ENCODE results near the gene C3orf38. TPM values are rescaled to one million over a fixed set of nuclear protein-coding genes. Genes with fewer than 3 reads are reported as not detected.

Gene C3orf38
- total RNA-seq, 5 donors from 2014 or later (not counting 1 experiment from before 2014, with no cell fraction given) = 26.0 to 39.3 (median 26.8) TPM

DNA sequence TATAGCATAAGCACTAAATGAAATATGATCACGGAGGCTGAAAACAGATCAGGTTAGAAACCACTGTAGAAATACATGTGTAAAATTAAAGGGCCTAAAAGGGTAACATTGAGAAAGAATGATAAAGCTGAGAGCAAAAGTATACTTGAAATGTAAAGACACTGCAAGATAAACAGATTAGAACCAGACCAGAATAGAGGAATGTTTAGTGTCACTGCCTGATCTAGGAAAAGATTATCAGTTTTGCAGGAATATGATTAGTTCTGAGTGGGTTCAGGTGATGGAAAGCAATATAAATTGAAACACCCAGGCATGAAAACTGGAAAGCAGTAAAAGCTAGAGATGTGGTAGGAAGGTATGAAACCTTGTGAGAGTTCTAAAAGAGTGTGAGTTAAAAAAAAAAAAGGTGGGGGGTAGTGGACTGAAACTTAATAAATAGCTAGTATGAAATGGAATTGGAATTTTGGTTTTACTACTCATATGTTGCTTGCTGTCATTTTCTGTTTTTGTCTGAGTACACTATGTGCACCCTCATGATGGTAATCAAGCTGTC lies 16.0 kb upstream of the C3orf38 start:
- H3K36me3 ChIP-seq (ENCODE audit: control insufficient read depth in 2 of 2, extremely low read depth in 1 of 2, insufficient read depth in 1 of 2, low read length in 1 of 2) = peaks cover 0 to 16% of the 10 kb centered on the region in 2 donors

DNA sequence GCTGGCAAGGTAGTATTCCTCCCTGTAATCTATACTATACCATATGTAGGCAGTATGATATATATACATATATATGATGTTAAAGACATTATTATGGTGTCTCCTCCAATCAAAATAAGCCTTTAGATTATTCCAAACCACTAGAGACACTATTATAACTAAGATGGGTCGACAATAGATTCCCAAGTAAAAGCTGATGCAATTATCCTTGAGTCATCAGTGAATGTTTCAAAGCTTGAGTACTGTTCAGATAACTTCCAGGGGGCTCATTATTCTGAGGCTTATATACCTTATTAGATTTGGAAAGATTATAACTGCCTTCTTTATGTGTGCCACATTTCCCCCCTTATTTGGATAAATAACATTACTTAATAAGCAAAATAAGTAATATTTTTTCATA lies 11.9 kb upstream of the C3orf38 start:
- Mint-ChIP-seq H3K36me3 (peaks cover 37% of the 10 kb centered on the region), H3K27me3 (no peaks in the 10 kb centered on the region), H3K27ac (no peak overlapping the region), H3K4me3 (no peak overlapping the region), H3K9me3 (no peaks in the 10 kb centered on the region), H3K4me1 (peaks cover 0 to 5% (median 4%) of the 10 kb centered on the region in 3 donors)
- no peaks in the 10 kb centered on the region for H3K4me1 ChIP-seq (ENCODE audit: control insufficient read depth in 1 of 2, extremely low read depth in 1 of 2, insufficient read depth in 2 of 2, low read length in 2 of 2)
- ChIA-PET POLR2A (no interaction called here), CTCF (no interaction called here)
- no peak overlapping the region for H3K4me3 ChIP-seq (ENCODE audit: control insufficient read depth in 1 of 2, extremely low read depth in 1 of 2, low read length in 1 of 2)
- no peaks in the 10 kb centered on the region for H3K27me3 ChIP-seq (replicated peaks in 1 of 2; ENCODE audit: control insufficient read depth in 2 of 2, extremely low read depth in 1 of 2, insufficient read depth in 2 of 2, low read length in 1 of 2)
- H3K36me3 ChIP-seq (ENCODE audit: control insufficient read depth in 2 of 2, extremely low read depth in 1 of 2, insufficient read depth in 1 of 2, low read length in 1 of 2) = peaks cover 0 to 23% of the 10 kb centered on the region in 2 donors
- no peak for ATAC-seq (replicated peaks in 1 of 4)
- no peaks in the 10 kb centered on the region for H3K9me3 ChIP-seq
- H3K27ac ChIP-seq (ENCODE audit: low read length) = no peak overlapping the region
- no CpG with 5 or more reads among the region's 1 CpG for WGBS (ENCODE audit: insufficient coverage)
- no peak for DNase-seq

More for the DNA sequence above, 16.0 kb upstream of the C3orf38 start:
- Mint-ChIP-seq H3K9me3 (no peaks in the 10 kb centered on the region), H3K36me3 (peaks cover 24% of the 10 kb centered on the region), H3K4me1 (no peaks in the 10 kb centered on the region), H3K4me3 (no peak overlapping the region), H3K27me3 (no peaks in the 10 kb centered on the region), H3K27ac (no peak overlapping the region)
- Histone ChIP-seq H3K27me3 (replicated peaks in 1 of 2; ENCODE audit: control insufficient read depth in 2 of 2, extremely low read depth in 1 of 2, insufficient read depth in 2 of 2, low read length in 1 of 2) (no peaks in the 10 kb centered on the region), H3K4me1 (ENCODE audit: control insufficient read depth in 1 of 2, extremely low read depth in 1 of 2, insufficient read depth in 2 of 2, low read length in 2 of 2) (no peaks in the 10 kb centered on the region), H3K4me3 (ENCODE audit: control insufficient read depth in 1 of 2, extremely low read depth in 1 of 2, low read length in 1 of 2) (no peak overlapping the region), H3K9me3 (no peaks in the 10 kb centered on the region), H3K27ac (ENCODE audit: low read length) (no peak overlapping the region)
- ChIA-PET POLR2A (interaction anchor here in 1 of 2 donors (0.5 kb wide), 1 partner anchor 29 kb away, joined by 3 read pairs; no protein-coding TSS in a partner anchor), CTCF (interaction anchor here (0.6 to 1.1 kb wide), 4 partner anchors 9 to 792 kb away, joined by 3 to 4 read pairs (median 3); no protein-coding TSS in a partner anchor)
- WGBS (ENCODE audit: insufficient coverage) = 0% methylated on average over 1 of the region's 1 CpG
- DNase-seq (no peak), ATAC-seq (replicated peaks in 1 of 4) (no peak)

DNA sequence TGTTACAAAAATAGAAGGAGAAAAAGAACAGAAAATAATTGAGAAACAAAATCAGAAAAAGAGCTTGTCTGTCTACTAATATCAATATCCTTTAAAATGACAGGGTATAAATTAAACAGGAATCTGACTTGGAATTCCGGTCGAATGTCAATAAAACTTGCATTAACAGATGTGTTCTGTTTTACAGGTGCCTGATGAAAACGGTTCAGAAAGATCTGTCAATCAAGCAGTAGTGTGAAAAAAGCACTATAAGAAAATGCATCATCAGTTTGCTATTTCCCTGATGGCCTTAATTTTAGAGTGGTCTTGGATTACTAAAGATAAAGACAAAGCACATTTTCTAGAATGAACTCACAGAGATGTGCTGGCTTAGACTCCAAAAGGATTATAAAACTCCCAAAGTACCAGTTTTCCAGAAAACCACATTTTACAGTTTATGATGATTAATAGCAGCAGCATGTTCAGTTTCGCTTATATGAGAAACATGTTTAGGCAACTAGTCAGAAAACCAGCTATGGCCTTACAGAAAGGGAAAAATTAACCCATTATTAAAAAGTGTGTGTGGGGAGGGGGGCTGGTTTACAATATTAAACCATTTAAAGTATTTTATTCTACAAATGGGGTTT lies 8.2 kb upstream of the C3orf38 start:
- Mint-ChIP-seq H3K36me3 (peaks cover 24% of the 10 kb centered on the region), H3K4me1 (peaks cover 0 to 5% (median 4%) of the 10 kb centered on the region in 3 donors), H3K27ac (peak overlapping the region in 1 of 2 donors; percentile 28), H3K9me3 (no peaks in the 10 kb centered on the region), H3K4me3 (no peak overlapping the region), H3K27me3 (no peaks in the 10 kb centered on the region)
- 100% methylated on average over 1 of the region's 4 CpGs for WGBS (ENCODE audit: insufficient coverage)
- no peak for ATAC-seq (replicated peaks in 1 of 4)
- no peak for DNase-seq
- Histone ChIP-seq H3K27ac (ENCODE audit: low read length) (no peak overlapping the region), H3K4me1 (ENCODE audit: control insufficient read depth in 1 of 2, extremely low read depth in 1 of 2, insufficient read depth in 2 of 2, low read length in 2 of 2) (no peaks in the 10 kb centered on the region), H3K9me3 (no peaks in the 10 kb centered on the region), H3K27me3 (replicated peaks in 1 of 2; ENCODE audit: control insufficient read depth in 2 of 2, extremely low read depth in 1 of 2, insufficient read depth in 2 of 2, low read length in 1 of 2) (no peaks in the 10 kb centered on the region), H3K36me3 (ENCODE audit: control insufficient read depth in 2 of 2, extremely low read depth in 1 of 2, insufficient read depth in 1 of 2, low read length in 1 of 2) (peaks cover 0 to 18% of the 10 kb centered on the region in 2 donors), H3K4me3 (ENCODE audit: control insufficient read depth in 1 of 2, extremely low read depth in 1 of 2, low read length in 1 of 2) (no peak overlapping the region)
- ChIA-PET POLR2A (no interaction called here), CTCF (interaction anchor here in 1 of 2 donors (1.4 kb wide), 1 partner anchor 28 kb away, joined by 6 read pairs; no protein-coding TSS in a partner anchor)

DNA sequence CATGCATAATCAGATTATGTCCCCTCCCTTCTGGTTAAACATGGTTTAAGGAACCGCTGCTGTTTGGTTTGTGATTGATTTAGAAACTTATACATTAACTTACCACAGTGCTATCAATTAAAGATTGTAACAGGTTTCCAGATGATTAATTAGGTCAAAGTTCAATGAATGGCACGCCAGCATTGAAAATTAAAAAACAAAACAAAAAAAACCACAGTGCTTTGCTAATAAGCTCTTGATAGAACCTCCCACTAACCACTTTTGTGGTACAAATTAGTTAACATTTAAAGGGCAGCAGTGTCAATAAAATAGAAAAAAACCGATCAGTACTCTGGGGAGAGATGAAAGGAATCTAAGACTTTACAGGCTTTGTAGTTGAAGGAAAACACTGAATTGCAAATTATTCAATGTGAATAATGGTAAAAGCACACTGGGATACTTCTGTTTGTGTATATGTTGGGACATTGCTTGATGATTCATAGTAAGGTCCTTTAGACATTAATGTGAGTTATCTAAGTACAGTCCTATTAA lies 7.6 kb upstream of the C3orf38 start:
- peaks cover 0 to 18% of the 10 kb centered on the region in 2 donors for H3K36me3 ChIP-seq (ENCODE audit: control insufficient read depth in 2 of 2, extremely low read depth in 1 of 2, insufficient read depth in 1 of 2, low read length in 1 of 2)
- ChIA-PET CTCF (interaction anchor here in 1 of 2 donors (1.4 kb wide), 1 partner anchor 29 kb away, joined by 6 read pairs; no protein-coding TSS in a partner anchor), POLR2A (no interaction called here)
- H3K27me3 Mint-ChIP-seq = no peaks in the 10 kb centered on the region
- no peaks in the 10 kb centered on the region for H3K4me1 ChIP-seq (ENCODE audit: control insufficient read depth in 1 of 2, extremely low read depth in 1 of 2, insufficient read depth in 2 of 2, low read length in 2 of 2)
- H3K27ac ChIP-seq (ENCODE audit: low read length) = no peak overlapping the region
- peaks cover 0 to 8% (median 4%) of the 10 kb centered on the region in 3 donors for H3K4me1 Mint-ChIP-seq
- no peaks in the 10 kb centered on the region for H3K27me3 ChIP-seq (replicated peaks in 1 of 2; ENCODE audit: control insufficient read depth in 2 of 2, extremely low read depth in 1 of 2, insufficient read depth in 2 of 2, low read length in 1 of 2)
- H3K9me3 ChIP-seq = no peaks in the 10 kb centered on the region
- H3K36me3 Mint-ChIP-seq = peaks cover 23% of the 10 kb centered on the region
- H3K4me3 ChIP-seq (ENCODE audit: control insufficient read depth in 1 of 2, extremely low read depth in 1 of 2, low read length in 1 of 2) = no peak overlapping the region
- H3K4me3 Mint-ChIP-seq = no peak overlapping the region
- no peak for ATAC-seq (replicated peaks in 1 of 4)
- H3K9me3 Mint-ChIP-seq = no peaks in the 10 kb centered on the region
- DNase-seq = no peak
- 40% methylated on average over 1 of the region's 3 CpGs for WGBS (ENCODE audit: insufficient coverage)
- peak overlapping the region; percentile 3 to 12 for H3K27ac Mint-ChIP-seq

DNA sequence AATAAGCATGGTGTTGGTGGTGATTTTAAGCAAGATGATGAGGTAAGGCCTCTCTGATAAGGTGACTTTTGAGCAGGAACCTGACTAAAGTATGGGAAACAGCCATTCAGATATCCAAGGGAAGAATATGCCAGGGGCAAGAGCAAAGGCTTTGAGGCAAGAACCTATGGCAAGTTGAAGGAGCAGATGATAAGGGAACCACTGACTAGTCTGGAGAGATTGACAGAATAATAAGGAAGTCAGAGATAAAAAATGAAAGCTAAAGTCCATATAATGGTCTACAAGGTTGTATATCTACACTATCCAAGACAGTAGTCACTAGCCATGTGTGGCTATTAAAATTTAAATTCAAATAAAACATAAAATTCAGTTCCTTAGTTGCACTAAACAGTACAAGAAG lies 2.5 kb upstream of the C3orf38 start:
- H3K9me3 ChIP-seq = no peaks in the 10 kb centered on the region
- DNase-seq = no peak
- peaks cover 11 to 12% of the 10 kb centered on the region in 2 experiments for H3K4me1 ChIP-seq (ENCODE audit: control insufficient read depth in 1 of 2, extremely low read depth in 1 of 2, insufficient read depth in 2 of 2, low read length in 2 of 2)
- no peak overlapping the region for H3K4me3 ChIP-seq (ENCODE audit: control insufficient read depth in 1 of 2, extremely low read depth in 1 of 2, low read length in 1 of 2)
- Mint-ChIP-seq H3K27me3 (no peaks in the 10 kb centered on the region), H3K4me3 (no peak overlapping the region), H3K4me1 (peaks cover 21 to 32% (median 31%) of the 10 kb centered on the region in 3 donors), H3K36me3 (peaks cover 3% of the 10 kb centered on the region), H3K9me3 (no peaks in the 10 kb centered on the region), H3K27ac (no peak overlapping the region)
- ATAC-seq (replicated peaks in 1 of 4) = no peak
- ChIA-PET CTCF (interaction anchor here in 1 of 2 donors (1.6 kb wide), 1 partner anchor 34 kb away, joined by 8 read pairs; no protein-coding TSS in a partner anchor), POLR2A (interaction anchor here in 1 of 2 donors (0.6 kb wide), 1 partner anchor 111 kb away, joined by 7 read pairs; no protein-coding TSS in a partner anchor)
- no peaks in the 10 kb centered on the region for H3K36me3 ChIP-seq (ENCODE audit: control insufficient read depth in 2 of 2, extremely low read depth in 1 of 2, insufficient read depth in 1 of 2, low read length in 1 of 2)
- no peak overlapping the region for H3K27ac ChIP-seq (ENCODE audit: low read length)
- no peaks in the 10 kb centered on the region for H3K27me3 ChIP-seq (replicated peaks in 1 of 2; ENCODE audit: control insufficient read depth in 2 of 2, extremely low read depth in 1 of 2, insufficient read depth in 2 of 2, low read length in 1 of 2)

DNA sequence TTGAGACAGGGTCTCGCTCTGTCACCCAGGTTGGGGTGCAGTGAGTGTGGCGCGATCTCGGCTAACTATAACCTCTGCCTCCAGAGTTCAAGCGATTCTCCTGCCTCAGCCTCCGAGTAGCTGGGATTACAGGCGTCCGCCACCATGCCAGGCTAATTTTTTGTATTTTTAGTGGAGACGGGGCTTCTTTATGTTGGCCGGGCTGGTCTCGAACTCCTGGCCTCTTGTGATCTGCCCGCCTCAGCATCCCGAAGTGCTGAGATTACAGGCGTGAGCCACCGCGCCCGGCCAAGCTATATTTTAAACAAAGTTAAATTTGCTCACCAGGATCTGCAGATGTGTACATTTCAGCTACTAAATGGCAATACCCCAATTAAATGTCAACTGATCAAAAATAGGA lies 1.1 kb upstream of the C3orf38 start:
- ChIA-PET POLR2A (interaction anchor here (0.6 to 0.9 kb wide), 4 partner anchors 8 to 927 kb away, joined by 3 to 8 read pairs (median 6); no protein-coding TSS in a partner anchor), CTCF (interaction anchor here (0.5 to 1.8 kb wide), 4 partner anchors 36 to 799 kb away, joined by 3 to 5 read pairs (median 4); no protein-coding TSS in a partner anchor)
- Mint-ChIP-seq H3K27me3 (no peaks in the 10 kb centered on the region), H3K27ac (peak overlapping the region in 1 of 2 donors; percentile 92), H3K4me1 (peaks cover 34 to 46% (median 40%) of the 10 kb centered on the region in 3 donors), H3K36me3 (peaks cover 9% of the 10 kb centered on the region), H3K9me3 (no peaks in the 10 kb centered on the region), H3K4me3 (peak overlapping the region; percentile 88 to 95 (median 92))
- ATAC-seq (replicated peaks in 1 of 4) (no peak), DNase-seq (no peak)
- Histone ChIP-seq H3K27ac (ENCODE audit: low read length) (peak overlapping the region; percentile 94), H3K27me3 (replicated peaks in 1 of 2; ENCODE audit: control insufficient read depth in 2 of 2, extremely low read depth in 1 of 2, insufficient read depth in 2 of 2, low read length in 1 of 2) (no peaks in the 10 kb centered on the region), H3K4me3 (ENCODE audit: control insufficient read depth in 1 of 2, extremely low read depth in 1 of 2, low read length in 1 of 2) (peak overlapping the region; percentile 86 to 98), H3K9me3 (no peaks in the 10 kb centered on the region), H3K4me1 (ENCODE audit: control insufficient read depth in 1 of 2, extremely low read depth in 1 of 2, insufficient read depth in 2 of 2, low read length in 2 of 2) (peaks cover 15 to 19% of the 10 kb centered on the region in 2 experiments), H3K36me3 (ENCODE audit: control insufficient read depth in 2 of 2, extremely low read depth in 1 of 2, insufficient read depth in 1 of 2, low read length in 1 of 2) (no peaks in the 10 kb centered on the region)
- WGBS (ENCODE audit: insufficient coverage) = 81% methylated on average over 15 of the region's 17 CpGs
